MCF 10A (cell line): ENCODE results near the gene PPP1R16B. TPM values are rescaled to one million over a fixed set of nuclear protein-coding genes. Genes with fewer than 3 reads are reported as not detected.

Experiments used
- BruUV-seq: library from RNA; stranded (reverse); fragments of 400-500 nt; replicated peaks from 2 replicates; lab custom pipeline; 2021; lab: Mats Ljungman, UMichigan
- CTCF ChIA-PET: fragments of 300-600 bp; sonication (Branson Sonifier 250); formaldehyde crosslinking; extraction: SDS; loops from one replicate; lab custom pipeline; 2021; ENCODE audit warnings: antibody characterized with exemption, inconsistent platforms; lab: Yijun Ruan, JAX
- POLR2A ChIA-PET: fragments of 300-600, 350-650 bp; sonication (Branson Sonifier 250); formaldehyde crosslinking; extraction: SDS; loops from one replicate; lab custom pipeline; 2020; ENCODE audit warnings: antibody characterized with exemption, inconsistent platforms; lab: Yijun Ruan, JAX
- DNase-seq: peaks from one replicate; pipeline ENCODE4 v3.0.0-alpha.2; 2018; ENCODE audit not compliant: unreplicated experiment
- H3K27ac Mint-ChIP-seq: one replicate; pipeline ENCODE4 v1.8.0; 2022; ENCODE audit warnings: mild to moderate bottlenecking, low read depth, mixed read lengths; ENCODE audit not compliant: unreplicated experiment
- H3K27me3 Mint-ChIP-seq: one replicate; pipeline ENCODE4 v1.8.0; 2022; ENCODE audit warnings: mixed read lengths; ENCODE audit not compliant: insufficient read depth, unreplicated experiment
- H3K36me3 Mint-ChIP-seq: one replicate; pipeline ENCODE4 v1.8.0; 2022; ENCODE audit warnings: mild to moderate bottlenecking, moderate library complexity, mixed read lengths; ENCODE audit not compliant: insufficient read depth, unreplicated experiment
- H3K4me1 Mint-ChIP-seq: one replicate; pipeline ENCODE4 v1.8.0; 2022; ENCODE audit warnings: mixed read lengths; ENCODE audit not compliant: insufficient read depth, unreplicated experiment
- H3K4me3 Mint-ChIP-seq: one replicate; pipeline ENCODE4 v1.8.0; 2022; ENCODE audit warnings: mild to moderate bottlenecking, moderate library complexity, mixed read lengths; ENCODE audit not compliant: unreplicated experiment
- H3K9me3 Mint-ChIP-seq: one replicate; pipeline ENCODE4 v1.8.0; 2022; ENCODE audit warnings: mixed read lengths; ENCODE audit not compliant: unreplicated experiment
- intact Hi-C: fragments of 100-400 bp; cut with micrococcal nuclease; formaldehyde crosslinking; loops from 2 replicates; pipeline ENCODE4 v1.14.1; 2022
- total RNA-seq: library from RNA; stranded (reverse); gene quantifications from 2 replicates; pipeline ENCODE4 v1.2.3, GENCODE V29; 2022
- TF ChIP-seq, protein P1 (sequence below): fragments of 200-600 bp; IDR thresholded peaks from one replicate; pipeline ENCODE4 v1.8.0; 2022; ENCODE audit warnings: antibody characterized with exemption, mild to moderate bottlenecking; ENCODE audit not compliant: unreplicated experiment

Gene PPP1R16B
- total RNA-seq, 1 experiment from 2014 or later = not detected

GRCh38 chr20:38941726-38942389 is 136.4 kb downstream of the PPP1R16B start:
- no peak for DNase-seq
- intact Hi-C loops = no loop called here
- Mint-ChIP-seq H3K36me3 (peaks cover 22% of the 10 kb centered on the region), H3K4me3 (no peak overlapping the region), H3K27ac (peak overlapping the region; percentile 55), H3K9me3 (no peaks in the 10 kb centered on the region), H3K27me3 (no peaks in the 10 kb centered on the region), H3K4me1 (peaks cover 11% of the 10 kb centered on the region)
- ChIA-PET CTCF (interaction anchor here (0.5 to 2.5 kb wide), 7 partner anchors 11 to 294 kb away, joined by 3 to 13 read pairs (median 3); no protein-coding TSS in a partner anchor), POLR2A (interaction anchor here (1.0 kb wide), 1 partner anchor 21 kb away, joined by 3 read pairs; the partner anchor contains the start of gene DHX35)
- BruUV-seq = no TSS peak
- TF ChIP-seq, protein P1, sequence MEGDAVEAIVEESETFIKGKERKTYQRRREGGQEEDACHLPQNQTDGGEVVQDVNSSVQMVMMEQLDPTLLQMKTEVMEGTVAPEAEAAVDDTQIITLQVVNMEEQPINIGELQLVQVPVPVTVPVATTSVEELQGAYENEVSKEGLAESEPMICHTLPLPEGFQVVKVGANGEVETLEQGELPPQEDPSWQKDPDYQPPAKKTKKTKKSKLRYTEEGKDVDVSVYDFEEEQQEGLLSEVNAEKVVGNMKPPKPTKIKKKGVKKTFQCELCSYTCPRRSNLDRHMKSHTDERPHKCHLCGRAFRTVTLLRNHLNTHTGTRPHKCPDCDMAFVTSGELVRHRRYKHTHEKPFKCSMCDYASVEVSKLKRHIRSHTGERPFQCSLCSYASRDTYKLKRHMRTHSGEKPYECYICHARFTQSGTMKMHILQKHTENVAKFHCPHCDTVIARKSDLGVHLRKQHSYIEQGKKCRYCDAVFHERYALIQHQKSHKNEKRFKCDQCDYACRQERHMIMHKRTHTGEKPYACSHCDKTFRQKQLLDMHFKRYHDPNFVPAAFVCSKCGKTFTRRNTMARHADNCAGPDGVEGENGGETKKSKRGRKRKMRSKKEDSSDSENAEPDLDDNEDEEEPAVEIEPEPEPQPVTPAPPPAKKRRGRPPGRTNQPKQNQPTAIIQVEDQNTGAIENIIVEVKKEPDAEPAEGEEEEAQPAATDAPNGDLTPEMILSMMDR = no peak

GRCh38 chr20:38945012-38945411 is 139.5 kb downstream of the PPP1R16B start:
- intact Hi-C loops = no loop called here
- H3K9me3 Mint-ChIP-seq = no peaks in the 10 kb centered on the region
- BruUV-seq = no TSS peak
- H3K27ac Mint-ChIP-seq = peak overlapping the region; percentile 71
- no peaks in the 10 kb centered on the region for H3K27me3 Mint-ChIP-seq
- DNase-seq = no peak
- POLR2A ChIA-PET = no interaction called here
- no peak overlapping the region for H3K4me3 Mint-ChIP-seq
- TF ChIP-seq, protein P1 = no peak
- CTCF ChIA-PET = interaction anchor here (0.9 to 1.4 kb wide), 3 partner anchors 52 to 296 kb away, joined by 3 to 8 read pairs (median 6); no protein-coding TSS in a partner anchor
- no peaks in the 10 kb centered on the region for H3K4me1 Mint-ChIP-seq
- peaks cover 23% of the 10 kb centered on the region for H3K36me3 Mint-ChIP-seq

GRCh38 chr20:38946836-38947235 is 141.3 kb downstream of the PPP1R16B start:
- no TSS peak for BruUV-seq
- Mint-ChIP-seq H3K36me3 (peaks cover 34% of the 10 kb centered on the region), H3K27ac (no peak overlapping the region), H3K27me3 (no peaks in the 10 kb centered on the region), H3K9me3 (no peaks in the 10 kb centered on the region), H3K4me3 (no peak overlapping the region), H3K4me1 (no peaks in the 10 kb centered on the region)
- TF ChIP-seq, protein P1 = no peak
- POLR2A ChIA-PET = no interaction called here
- CTCF ChIA-PET = interaction anchor here (0.7 to 1.0 kb wide), 3 partner anchors 14 to 176 kb away, joined by 3 read pairs; no protein-coding TSS in a partner anchor
- intact Hi-C loops = no loop called here
- DNase-seq = no peak

- DNase-seq = no peak
- BruUV-seq = no TSS peak
- ChIA-PET CTCF (no interaction called here), POLR2A (interaction anchor here (2.3 kb wide), 1 partner anchor 14 kb away, joined by 9 read pairs; the partner anchor contains the start of gene DHX35)
- TF ChIP-seq, protein P1 = no peak
- no peak overlapping the region for H3K27ac Mint-ChIP-seq
- H3K4me3 Mint-ChIP-seq = no peak overlapping the region
- no peaks in the 10 kb centered on the region for H3K4me1 Mint-ChIP-seq
- no peaks in the 10 kb centered on the region for H3K27me3 Mint-ChIP-seq
- no peaks in the 10 kb centered on the region for H3K9me3 Mint-ChIP-seq
- intact Hi-C loops = no loop called here
- peaks cover 37% of the 10 kb centered on the region for H3K36me3 Mint-ChIP-seq
These were observed 142.4 kb downstream of the PPP1R16B start for GRCh38 chr20:38947931-38948362.
